ENCODE results near the gene GATA2.

GATA2 gene

DNA sequence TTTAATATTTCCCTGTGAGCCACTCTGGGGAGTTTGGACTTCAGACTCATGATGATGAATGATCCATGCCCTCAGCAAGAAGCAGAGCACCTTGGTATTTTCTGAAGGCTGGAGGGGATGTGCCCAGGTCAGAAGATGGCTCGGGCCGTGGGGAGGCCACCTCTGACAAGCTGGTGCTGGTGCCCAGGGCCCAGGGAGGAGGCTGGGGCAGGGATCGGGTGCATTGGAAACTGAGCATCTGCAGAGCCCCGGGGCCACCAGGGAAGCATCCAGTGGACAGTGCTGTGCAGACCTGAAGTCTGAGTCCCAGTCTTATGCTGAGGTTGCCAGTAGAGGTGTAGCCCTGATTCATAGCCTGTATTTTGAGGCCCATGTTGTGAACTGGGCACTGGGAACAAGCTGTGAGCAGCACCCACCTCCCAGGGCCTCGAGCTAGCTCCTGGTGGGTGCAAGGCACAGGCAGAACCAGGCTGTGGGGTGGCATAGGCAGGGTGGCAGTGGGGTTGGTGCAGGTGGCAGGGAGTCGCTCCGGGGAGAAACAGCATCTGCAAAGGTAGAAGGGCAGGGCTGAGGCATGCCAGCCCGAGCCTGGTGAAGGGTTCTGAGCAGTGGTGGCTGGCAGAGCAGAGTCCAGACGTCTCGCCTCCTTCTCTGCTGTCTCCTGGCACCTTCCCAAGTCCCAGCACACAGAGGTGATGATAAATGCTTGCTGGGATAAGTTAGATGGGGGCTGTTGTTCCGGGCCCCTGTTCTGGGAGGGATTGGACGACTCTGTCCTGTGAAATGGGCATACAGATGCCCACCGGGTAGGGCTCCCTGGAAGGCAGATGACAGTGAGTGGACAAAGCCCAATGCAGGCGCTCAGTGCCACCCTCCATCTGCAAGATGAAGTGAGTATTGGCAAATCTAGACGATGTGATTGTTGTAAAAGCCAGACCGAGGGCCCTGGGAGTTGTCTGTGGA is 36.9 kb downstream of the GATA2 start:
- no peak for DNase-seq (ENCODE audit: low spot score)
- POLR2A ChIA-PET (ENCODE audit: low non-redundant PET), result no interaction called here
- no peak overlapping the region for H3K27ac ChIP-seq
- TF ChIP-seq, protein P1, sequence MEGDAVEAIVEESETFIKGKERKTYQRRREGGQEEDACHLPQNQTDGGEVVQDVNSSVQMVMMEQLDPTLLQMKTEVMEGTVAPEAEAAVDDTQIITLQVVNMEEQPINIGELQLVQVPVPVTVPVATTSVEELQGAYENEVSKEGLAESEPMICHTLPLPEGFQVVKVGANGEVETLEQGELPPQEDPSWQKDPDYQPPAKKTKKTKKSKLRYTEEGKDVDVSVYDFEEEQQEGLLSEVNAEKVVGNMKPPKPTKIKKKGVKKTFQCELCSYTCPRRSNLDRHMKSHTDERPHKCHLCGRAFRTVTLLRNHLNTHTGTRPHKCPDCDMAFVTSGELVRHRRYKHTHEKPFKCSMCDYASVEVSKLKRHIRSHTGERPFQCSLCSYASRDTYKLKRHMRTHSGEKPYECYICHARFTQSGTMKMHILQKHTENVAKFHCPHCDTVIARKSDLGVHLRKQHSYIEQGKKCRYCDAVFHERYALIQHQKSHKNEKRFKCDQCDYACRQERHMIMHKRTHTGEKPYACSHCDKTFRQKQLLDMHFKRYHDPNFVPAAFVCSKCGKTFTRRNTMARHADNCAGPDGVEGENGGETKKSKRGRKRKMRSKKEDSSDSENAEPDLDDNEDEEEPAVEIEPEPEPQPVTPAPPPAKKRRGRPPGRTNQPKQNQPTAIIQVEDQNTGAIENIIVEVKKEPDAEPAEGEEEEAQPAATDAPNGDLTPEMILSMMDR (conservative IDR thresholded peaks at IDR 0.05; ENCODE audit: low read depth), result no peak
- CTCF ChIA-PET, result interaction anchor here (0.6 kb wide), 1 partner anchor 285 kb away, joined by 3 read pairs; no protein-coding TSS in a partner anchor

GRCh38 chr3:128455116-128455515 is 37.9 kb downstream of the GATA2 start:
- no peak for DNase-seq (ENCODE audit: low spot score)
- ChIA-PET POLR2A (ENCODE audit: low non-redundant PET) (no interaction called here), CTCF (no interaction called here)
- H3K27ac ChIP-seq, result no peak overlapping the region
- TF ChIP-seq, protein P1 (conservative IDR thresholded peaks at IDR 0.05; ENCODE audit: low read depth), result no peak

DNA sequence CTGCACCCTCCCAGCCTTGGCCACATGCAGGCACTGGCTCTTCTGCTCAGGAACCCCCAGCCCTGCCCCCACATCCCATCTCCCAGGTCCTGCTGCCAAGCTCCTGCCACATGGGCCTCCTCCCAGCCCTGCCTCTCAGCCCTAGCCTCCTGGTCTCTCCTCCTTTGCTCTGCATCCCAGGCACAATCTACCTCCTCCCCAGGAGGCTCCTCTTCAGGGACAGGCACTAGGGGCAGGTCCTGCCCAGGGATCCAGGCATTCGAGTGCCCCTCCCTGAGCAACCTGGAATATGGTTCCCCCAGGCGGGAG is 38.7 kb downstream of the GATA2 start:
- CTCF ChIA-PET, result no interaction called here
- DNase-seq (ENCODE audit: low spot score), result no peak
- TF ChIP-seq, protein P1 (conservative IDR thresholded peaks at IDR 0.05; ENCODE audit: low read depth), result no peak
- H3K27ac ChIP-seq, result no peak overlapping the region
- POLR2A ChIA-PET (ENCODE audit: low non-redundant PET), result no interaction called here

DNA sequence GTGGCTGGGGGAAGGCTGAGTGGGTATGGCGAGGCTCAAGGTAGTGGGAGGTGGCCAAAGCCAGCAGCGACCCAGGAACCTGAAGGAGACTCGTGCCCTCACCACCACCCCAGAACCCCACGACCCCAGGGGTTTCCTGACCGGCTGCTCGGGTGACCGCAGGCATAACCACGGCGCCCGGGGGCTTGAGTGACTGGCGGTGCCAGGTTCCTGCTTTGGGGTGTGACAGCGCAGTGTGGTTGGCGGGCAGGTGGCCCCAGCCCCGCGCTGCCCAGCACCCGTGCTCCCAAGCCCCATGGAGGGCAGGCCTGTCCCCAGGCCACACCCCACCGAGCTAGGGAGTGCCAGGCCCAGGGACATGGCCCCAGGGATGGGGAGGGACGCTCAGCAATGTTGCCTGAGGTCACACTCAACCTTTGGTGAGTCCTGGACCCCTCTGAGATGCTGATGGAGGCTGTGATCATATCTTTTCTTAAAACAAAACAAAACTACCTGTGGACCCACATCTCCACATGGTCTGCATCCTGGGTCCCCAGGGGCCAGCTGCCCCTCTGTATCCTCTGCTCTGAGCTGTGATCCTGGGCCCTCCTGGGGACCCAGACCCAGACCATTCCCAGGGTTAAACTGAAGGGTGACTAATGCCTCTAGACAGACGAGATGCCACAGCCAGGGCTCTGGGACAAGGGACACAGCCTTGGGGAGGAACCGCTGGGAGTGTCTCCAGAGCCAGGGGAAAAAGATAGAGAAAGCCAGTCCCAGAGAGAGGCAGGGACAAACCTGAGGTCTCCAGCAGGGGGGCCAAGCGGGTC is 39.3 kb downstream of the GATA2 start:
- H3K27ac ChIP-seq, result no peak overlapping the region
- TF ChIP-seq, protein P1 (conservative IDR thresholded peaks at IDR 0.05; ENCODE audit: low read depth), result no peak
- no peak for DNase-seq (ENCODE audit: low spot score)
- CTCF ChIA-PET, result interaction anchor here (0.6 kb wide), 1 partner anchor 121 kb away, joined by 3 read pairs; no protein-coding TSS in a partner anchor
- POLR2A ChIA-PET (ENCODE audit: low non-redundant PET), result no interaction called here

- H3K27ac ChIP-seq, result no peak overlapping the region
- TF ChIP-seq, protein P1 (conservative IDR thresholded peaks at IDR 0.05; ENCODE audit: low read depth), result no peak
- CTCF ChIA-PET, result no interaction called here
- POLR2A ChIA-PET (ENCODE audit: low non-redundant PET), result no interaction called here
- DNase-seq (ENCODE audit: low spot score), result no peak
Observed at GRCh38 chr3:128452678-128453275, 40.2 kb downstream of the GATA2 start.

DNA sequence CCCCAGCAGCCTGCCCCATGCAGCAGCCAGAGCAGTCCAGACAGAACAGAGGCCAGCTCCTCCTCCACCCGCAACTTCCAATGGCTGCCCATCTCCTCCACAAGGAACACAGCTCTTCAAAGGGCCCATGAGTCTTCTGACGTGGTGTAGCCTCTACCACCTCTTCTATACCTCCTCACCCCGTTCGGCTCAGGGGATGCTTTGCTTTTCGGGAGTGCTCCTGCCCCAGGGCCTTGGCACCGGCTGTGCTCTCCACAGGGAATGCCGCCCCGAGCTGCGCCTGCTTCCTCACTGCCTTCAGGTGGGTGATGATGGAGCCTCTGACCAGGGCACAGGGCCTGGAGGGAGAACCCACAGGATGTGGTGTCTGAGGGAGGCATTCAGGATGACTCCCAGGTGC is 40.9 kb downstream of the GATA2 start:
- DNase-seq (ENCODE audit: low spot score), result no peak
- H3K27ac ChIP-seq, result no peak overlapping the region
- TF ChIP-seq, protein P1 (conservative IDR thresholded peaks at IDR 0.05; ENCODE audit: low read depth), result no peak
- POLR2A ChIA-PET (ENCODE audit: low non-redundant PET), result no interaction called here
- CTCF ChIA-PET, result interaction anchor here (0.6 to 0.7 kb wide), 2 partner anchors 91 to 97 kb away, joined by 4 to 5 read pairs; no protein-coding TSS in a partner anchor
